ENCODE measurements around the gene LDLRAD1.

DNA sequence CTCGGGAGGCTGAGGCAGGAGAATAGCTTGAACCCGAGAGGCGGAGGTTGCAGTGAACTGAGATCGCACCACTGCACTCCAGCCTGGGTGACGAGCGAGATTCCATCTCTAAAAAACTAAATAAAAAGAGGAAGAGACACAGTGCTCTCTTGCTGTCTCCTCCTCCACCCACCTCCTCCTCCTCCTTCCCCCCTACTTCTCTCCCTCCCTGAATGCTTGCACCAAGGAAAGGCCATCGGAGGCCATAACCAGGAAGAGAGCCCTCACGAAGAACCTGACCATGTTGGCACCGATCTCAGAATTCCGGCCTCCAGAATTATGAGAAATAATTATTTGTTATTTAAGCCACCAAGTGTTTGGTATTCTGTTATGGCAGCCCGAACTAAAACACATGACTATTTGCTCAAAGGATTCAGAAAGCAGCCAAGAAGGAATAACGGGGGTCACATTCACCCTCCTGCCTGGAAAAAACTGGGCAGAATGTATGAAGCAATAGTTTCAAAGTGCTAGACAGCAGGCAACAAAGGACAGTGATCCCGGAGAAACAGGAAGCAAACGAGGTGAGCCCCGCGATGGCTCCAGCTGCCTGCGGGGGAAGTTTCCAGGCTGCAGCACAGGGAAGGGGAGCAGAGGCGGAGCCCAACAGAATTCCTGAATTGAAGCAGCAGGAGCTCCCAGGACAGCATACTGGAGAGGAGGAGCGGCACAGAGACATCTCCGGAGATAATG, 35.8 kb downstream of the LDLRAD1 start:
- TF ChIP-seq ZNF354B (CRISPR knock-in tag; IDR thresholded peaks at IDR 0.05) = no peak
- 0 out of 2 replicates have a peak, but pooled peaks have one; percentile 23 for TF ChIP-seq ATF2 (CRISPR knock-in tag; IDR thresholded peaks at IDR 0.05)
- no peak for TF ChIP-seq ZNF724P (CRISPR knock-in tag; IDR thresholded peaks at IDR 0.05; ENCODE audit: borderline replicate concordance)
- no peak for TF ChIP-seq TBP (CRISPR knock-in tag; IDR thresholded peaks at IDR 0.05)
- TF ChIP-seq, protein P1, sequence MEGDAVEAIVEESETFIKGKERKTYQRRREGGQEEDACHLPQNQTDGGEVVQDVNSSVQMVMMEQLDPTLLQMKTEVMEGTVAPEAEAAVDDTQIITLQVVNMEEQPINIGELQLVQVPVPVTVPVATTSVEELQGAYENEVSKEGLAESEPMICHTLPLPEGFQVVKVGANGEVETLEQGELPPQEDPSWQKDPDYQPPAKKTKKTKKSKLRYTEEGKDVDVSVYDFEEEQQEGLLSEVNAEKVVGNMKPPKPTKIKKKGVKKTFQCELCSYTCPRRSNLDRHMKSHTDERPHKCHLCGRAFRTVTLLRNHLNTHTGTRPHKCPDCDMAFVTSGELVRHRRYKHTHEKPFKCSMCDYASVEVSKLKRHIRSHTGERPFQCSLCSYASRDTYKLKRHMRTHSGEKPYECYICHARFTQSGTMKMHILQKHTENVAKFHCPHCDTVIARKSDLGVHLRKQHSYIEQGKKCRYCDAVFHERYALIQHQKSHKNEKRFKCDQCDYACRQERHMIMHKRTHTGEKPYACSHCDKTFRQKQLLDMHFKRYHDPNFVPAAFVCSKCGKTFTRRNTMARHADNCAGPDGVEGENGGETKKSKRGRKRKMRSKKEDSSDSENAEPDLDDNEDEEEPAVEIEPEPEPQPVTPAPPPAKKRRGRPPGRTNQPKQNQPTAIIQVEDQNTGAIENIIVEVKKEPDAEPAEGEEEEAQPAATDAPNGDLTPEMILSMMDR (CRISPR knock-in tag; IDR thresholded peaks at IDR 0.05) = no peak; the same call in 1 of the 2 replicates
- no peak for TF ChIP-seq SIN3A (IDR thresholded peaks at IDR 0.05; ENCODE audit: borderline replicate concordance, low read depth, low read length)
- TF ChIP-seq SRF (IDR thresholded peaks at IDR 0.05; ENCODE audit: low read depth, low read length) = no peak
- TF ChIP-seq CBX5 (CRISPR knock-in tag; IDR thresholded peaks at IDR 0.05; ENCODE audit: borderline replicate concordance) = peak; percentile 19; the same call in 1 of the 2 replicates
- no peak for TF ChIP-seq ZNF629 (CRISPR knock-in tag; conservative IDR thresholded peaks at IDR 0.05)
- no peak for TF ChIP-seq ZNF576 (CRISPR knock-in tag; IDR thresholded peaks at IDR 0.05)
- TF ChIP-seq CREM (IDR thresholded peaks at IDR 0.05) = no peak
- TF ChIP-seq CREM (CRISPR knock-in tag; IDR thresholded peaks at IDR 0.05) = no peak
- TF ChIP-seq, protein P2, sequence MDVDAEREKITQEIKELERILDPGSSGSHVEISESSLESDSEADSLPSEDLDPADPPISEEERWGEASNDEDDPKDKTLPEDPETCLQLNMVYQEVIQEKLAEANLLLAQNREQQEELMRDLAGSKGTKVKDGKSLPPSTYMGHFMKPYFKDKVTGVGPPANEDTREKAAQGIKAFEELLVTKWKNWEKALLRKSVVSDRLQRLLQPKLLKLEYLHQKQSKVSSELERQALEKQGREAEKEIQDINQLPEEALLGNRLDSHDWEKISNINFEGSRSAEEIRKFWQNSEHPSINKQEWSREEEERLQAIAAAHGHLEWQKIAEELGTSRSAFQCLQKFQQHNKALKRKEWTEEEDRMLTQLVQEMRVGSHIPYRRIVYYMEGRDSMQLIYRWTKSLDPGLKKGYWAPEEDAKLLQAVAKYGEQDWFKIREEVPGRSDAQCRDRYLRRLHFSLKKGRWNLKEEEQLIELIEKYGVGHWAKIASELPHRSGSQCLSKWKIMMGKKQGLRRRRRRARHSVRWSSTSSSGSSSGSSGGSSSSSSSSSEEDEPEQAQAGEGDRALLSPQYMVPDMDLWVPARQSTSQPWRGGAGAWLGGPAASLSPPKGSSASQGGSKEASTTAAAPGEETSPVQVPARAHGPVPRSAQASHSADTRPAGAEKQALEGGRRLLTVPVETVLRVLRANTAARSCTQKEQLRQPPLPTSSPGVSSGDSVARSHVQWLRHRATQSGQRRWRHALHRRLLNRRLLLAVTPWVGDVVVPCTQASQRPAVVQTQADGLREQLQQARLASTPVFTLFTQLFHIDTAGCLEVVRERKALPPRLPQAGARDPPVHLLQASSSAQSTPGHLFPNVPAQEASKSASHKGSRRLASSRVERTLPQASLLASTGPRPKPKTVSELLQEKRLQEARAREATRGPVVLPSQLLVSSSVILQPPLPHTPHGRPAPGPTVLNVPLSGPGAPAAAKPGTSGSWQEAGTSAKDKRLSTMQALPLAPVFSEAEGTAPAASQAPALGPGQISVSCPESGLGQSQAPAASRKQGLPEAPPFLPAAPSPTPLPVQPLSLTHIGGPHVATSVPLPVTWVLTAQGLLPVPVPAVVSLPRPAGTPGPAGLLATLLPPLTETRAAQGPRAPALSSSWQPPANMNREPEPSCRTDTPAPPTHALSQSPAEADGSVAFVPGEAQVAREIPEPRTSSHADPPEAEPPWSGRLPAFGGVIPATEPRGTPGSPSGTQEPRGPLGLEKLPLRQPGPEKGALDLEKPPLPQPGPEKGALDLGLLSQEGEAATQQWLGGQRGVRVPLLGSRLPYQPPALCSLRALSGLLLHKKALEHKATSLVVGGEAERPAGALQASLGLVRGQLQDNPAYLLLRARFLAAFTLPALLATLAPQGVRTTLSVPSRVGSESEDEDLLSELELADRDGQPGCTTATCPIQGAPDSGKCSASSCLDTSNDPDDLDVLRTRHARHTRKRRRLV (CRISPR knock-in tag; IDR thresholded peaks at IDR 0.05) = no peak; the same call in 1 of the 2 replicates
- TF ChIP-seq NBN (conservative IDR thresholded peaks at IDR 0.05) = no peak

Measured in HepG2 (cell line).